Activated naive CD8-positive, alpha-beta T cell (primary cell): Measurements from ENCODE around the gene ARHGEF7.
"Not testable (repeated sequence)": the region's sequence is repeated elsewhere in the genome, so short reads cannot be mapped to it uniquely, and the experiment has no call there.

ENCODE experiments used
- H3K27ac Mint-ChIP-seq: one replicate; pipeline ENCODE4 v1.8.0; 2021; ENCODE audit warnings: mixed read lengths
- H3K27me3 Mint-ChIP-seq: one replicate; pipeline ENCODE4 v1.8.0; 2021; ENCODE audit warnings: mixed read lengths
- H3K36me3 Mint-ChIP-seq: one replicate; pipeline ENCODE4 v1.8.0; 2021; ENCODE audit warnings: mixed read lengths
- H3K4me1 Mint-ChIP-seq: one replicate; pipeline ENCODE4 v1.8.0; 2021; ENCODE audit warnings: low read depth, mixed read lengths
- H3K4me3 Mint-ChIP-seq: one replicate; pipeline ENCODE4 v1.8.0; 2021; ENCODE audit warnings: mild to moderate bottlenecking, mixed read lengths
- H3K9me3 Mint-ChIP-seq: one replicate; pipeline ENCODE4 v1.8.0; 2021; ENCODE audit warnings: low read depth, mixed read lengths

ARHGEF7 gene

GRCh38 chr13:111183087-111183645 is 68.1 kb downstream of the ARHGEF7 start:
- H3K9me3 Mint-ChIP-seq: no peaks in the 10 kb centered on the region
- H3K4me1 Mint-ChIP-seq: peaks cover 98% of the 10 kb centered on the region
- H3K36me3 Mint-ChIP-seq: peaks cover 4% of the 10 kb centered on the region
- no peaks in the 10 kb centered on the region for H3K27me3 Mint-ChIP-seq
- peak overlapping the region; percentile 66 for H3K4me3 Mint-ChIP-seq
- peak overlapping the region; percentile 77 for H3K27ac Mint-ChIP-seq

- no peaks in the 10 kb centered on the region for H3K27me3 Mint-ChIP-seq
- no peak overlapping the region for H3K27ac Mint-ChIP-seq
- peaks cover 4% of the 10 kb centered on the region for H3K36me3 Mint-ChIP-seq
- peaks cover 98% of the 10 kb centered on the region for H3K4me1 Mint-ChIP-seq
- H3K9me3 Mint-ChIP-seq: no peaks in the 10 kb centered on the region
- peak overlapping the region; percentile 56 for H3K4me3 Mint-ChIP-seq
Measured at GRCh38 chr13:111183959-111184358, 68.8 kb downstream of the ARHGEF7 start.

DNA sequence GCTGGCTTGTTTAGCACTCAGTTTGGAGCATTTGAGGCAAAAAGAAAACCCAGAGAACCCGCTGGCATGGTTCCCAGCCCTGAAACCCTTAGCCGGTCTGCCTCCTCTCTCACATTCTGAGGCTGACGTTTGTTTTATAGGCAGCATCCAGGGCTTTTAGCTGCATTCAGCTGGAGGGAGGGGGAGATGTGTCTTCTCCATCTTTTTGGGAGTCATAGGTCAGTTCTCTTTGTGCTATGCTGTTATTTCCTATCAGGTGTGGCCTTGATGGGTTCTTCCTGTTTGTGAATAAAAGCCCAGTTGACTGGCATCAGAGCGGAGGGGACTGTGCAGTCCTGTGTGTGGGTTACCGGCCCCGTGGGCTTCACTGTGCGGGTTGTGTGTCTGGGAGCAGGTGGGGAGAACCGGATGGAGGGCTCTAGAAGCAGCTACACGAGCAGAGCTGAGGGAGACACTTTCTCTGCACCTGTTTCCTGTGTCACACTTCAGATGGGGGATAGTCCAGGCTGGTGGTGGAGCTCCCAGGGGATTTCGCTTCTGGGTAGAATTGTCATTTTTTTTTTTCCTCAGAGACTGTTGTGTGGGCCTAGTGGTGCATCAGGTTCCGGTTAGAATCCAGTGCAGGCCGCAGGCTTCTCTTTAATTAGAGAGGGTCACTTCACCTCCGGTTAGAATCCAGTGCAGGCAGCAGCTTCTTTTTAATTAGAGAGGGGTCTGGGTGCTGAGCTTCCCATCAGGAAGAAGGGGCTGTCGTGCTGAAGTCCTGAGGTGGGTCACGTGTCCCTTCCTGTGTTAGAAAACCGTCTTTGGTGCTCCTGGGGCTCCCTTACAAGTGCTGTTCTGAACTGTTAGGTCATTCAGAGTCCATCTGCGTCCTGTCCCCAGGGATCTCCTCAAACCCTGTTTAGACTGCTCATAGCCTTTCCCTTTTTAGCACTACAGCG is 69.6 kb downstream of the ARHGEF7 start:
- peaks cover 2% of the 10 kb centered on the region for H3K36me3 Mint-ChIP-seq
- peak overlapping the region; percentile 85 for H3K27ac Mint-ChIP-seq
- H3K9me3 Mint-ChIP-seq: no peaks in the 10 kb centered on the region
- H3K4me1 Mint-ChIP-seq: peaks cover 100% of the 10 kb centered on the region
- peak overlapping the region; percentile 81 for H3K4me3 Mint-ChIP-seq
- H3K27me3 Mint-ChIP-seq: no peaks in the 10 kb centered on the region

GRCh38 chr13:111186305-111186935 is 71.3 kb downstream of the ARHGEF7 start:
- H3K36me3 Mint-ChIP-seq: peaks cover 2% of the 10 kb centered on the region
- H3K4me1 Mint-ChIP-seq: peaks cover 100% of the 10 kb centered on the region
- H3K9me3 Mint-ChIP-seq: no peaks in the 10 kb centered on the region
- peak overlapping the region; percentile 23 for H3K4me3 Mint-ChIP-seq
- H3K27me3 Mint-ChIP-seq: no peaks in the 10 kb centered on the region
- H3K27ac Mint-ChIP-seq: no peak overlapping the region

GRCh38 chr13:111187960-111188541 is 72.9 kb downstream of the ARHGEF7 start:
- Mint-ChIP-seq H3K27me3 (no peaks in the 10 kb centered on the region), H3K27ac (no peak overlapping the region), H3K9me3 (no peaks in the 10 kb centered on the region), H3K4me3 (peak overlapping the region; percentile 77), H3K4me1 (peaks cover 96% of the 10 kb centered on the region), H3K36me3 (no peaks in the 10 kb centered on the region)

GRCh38 chr13:111189064-111189505 is 74.0 kb downstream of the ARHGEF7 start:
- not testable (repeated sequence) for H3K27me3 Mint-ChIP-seq, H3K9me3 Mint-ChIP-seq, H3K36me3 Mint-ChIP-seq
- H3K4me1 Mint-ChIP-seq: peaks cover 94% of the 10 kb centered on the region
- H3K4me3 Mint-ChIP-seq: peak overlapping the region; percentile 77
- H3K27ac Mint-ChIP-seq: peak overlapping the region; percentile 82

GRCh38 chr13:111189516-111189915 is 74.4 kb downstream of the ARHGEF7 start:
- not testable (repeated sequence) for H3K9me3 Mint-ChIP-seq, H3K36me3 Mint-ChIP-seq, H3K27me3 Mint-ChIP-seq
- Mint-ChIP-seq H3K4me1 (peaks cover 93% of the 10 kb centered on the region), H3K27ac (peak overlapping the region; percentile 82), H3K4me3 (peak overlapping the region; percentile 77)

- H3K36me3 Mint-ChIP-seq, H3K4me3 Mint-ChIP-seq, H3K27ac Mint-ChIP-seq, H3K27me3 Mint-ChIP-seq, H3K9me3 Mint-ChIP-seq: not testable (repeated sequence)
- peaks cover 74% of the 10 kb centered on the region for H3K4me1 Mint-ChIP-seq
Measured at GRCh38 chr13:111193223-111193622, 78.1 kb downstream of the ARHGEF7 start.

- peaks cover 70% of the 10 kb centered on the region for H3K4me1 Mint-ChIP-seq
- not testable (repeated sequence) for H3K36me3 Mint-ChIP-seq, H3K9me3 Mint-ChIP-seq, H3K4me3 Mint-ChIP-seq, H3K27me3 Mint-ChIP-seq
- peak overlapping the region; percentile 2 for H3K27ac Mint-ChIP-seq
Measured at GRCh38 chr13:111194651-111195050, 79.5 kb downstream of the ARHGEF7 start.

DNA sequence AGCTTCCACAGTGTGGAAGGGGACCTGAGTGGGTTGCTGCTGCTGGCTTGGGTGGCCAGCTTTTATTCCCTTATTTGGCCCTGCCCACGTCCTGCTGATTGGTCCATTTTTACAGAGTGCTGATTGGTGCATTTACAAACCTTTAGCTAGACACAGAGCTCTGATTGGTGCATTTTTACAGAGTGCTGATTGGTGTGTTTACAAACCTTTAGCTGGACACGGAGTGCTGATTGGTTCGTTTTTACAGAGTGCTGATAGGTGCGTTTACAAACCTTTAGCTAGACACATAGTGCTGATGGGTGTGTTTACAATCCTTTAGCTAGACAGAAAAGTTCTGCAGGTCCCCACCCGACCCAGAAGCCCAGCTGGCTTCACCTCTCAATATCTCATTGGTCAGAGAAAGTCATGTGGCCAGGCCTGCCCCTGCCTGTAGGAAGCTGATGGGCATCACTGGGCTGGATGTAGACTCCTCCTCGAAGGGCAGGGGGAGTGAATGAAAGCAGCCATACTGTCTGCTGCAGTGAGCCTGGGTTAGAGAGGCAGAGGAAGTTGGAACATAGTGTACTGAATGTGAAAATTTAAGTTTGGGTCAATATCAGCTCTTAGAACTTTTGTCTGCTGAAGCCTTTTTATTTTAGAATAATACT is 83.7 kb downstream of the ARHGEF7 start:
- not testable (repeated sequence) for H3K27ac Mint-ChIP-seq, H3K36me3 Mint-ChIP-seq
- peaks cover 75% of the 10 kb centered on the region for H3K4me1 Mint-ChIP-seq

DNA sequence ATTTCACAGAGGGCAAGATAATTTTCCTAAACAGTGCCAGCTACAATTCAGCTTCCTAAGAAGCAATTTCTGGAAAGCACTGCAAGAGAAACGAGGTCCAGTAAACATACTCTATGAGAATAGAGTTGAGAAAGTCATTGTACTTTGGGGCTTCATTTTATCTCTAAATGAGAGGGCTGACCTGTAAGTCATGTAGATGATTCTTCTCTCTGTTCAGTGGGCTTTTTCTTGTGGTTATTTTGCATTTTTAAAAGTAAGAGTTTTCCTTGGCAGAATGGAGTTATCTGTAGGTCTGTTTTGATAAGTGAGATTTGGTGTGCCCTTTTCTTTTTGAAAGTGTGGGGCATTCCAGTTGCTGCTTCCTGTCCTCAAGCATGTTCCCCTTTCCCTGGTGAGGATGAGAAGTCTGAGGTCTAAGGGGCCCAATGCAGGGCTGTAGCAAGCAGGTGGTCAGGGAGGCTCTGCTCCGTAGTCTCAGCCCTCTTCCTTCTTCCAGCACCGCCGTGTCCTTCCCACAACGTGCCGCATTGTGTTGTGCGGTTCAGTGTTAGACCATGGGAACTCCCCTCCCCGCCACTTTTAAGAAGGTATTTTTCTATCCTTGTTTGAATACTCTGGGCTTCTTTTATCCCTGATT is 86.3 kb downstream of the ARHGEF7 start:
- Mint-ChIP-seq H3K4me3 (peak overlapping the region; percentile 63), H3K27ac (peak overlapping the region; percentile 51), H3K9me3 (no peaks in the 10 kb centered on the region), H3K36me3 (peaks cover 7% of the 10 kb centered on the region), H3K27me3 (no peaks in the 10 kb centered on the region), H3K4me1 (peaks cover 71% of the 10 kb centered on the region)

More for the DNA sequence above, 83.7 kb downstream of the ARHGEF7 start:
- H3K27me3 Mint-ChIP-seq, H3K4me3 Mint-ChIP-seq, H3K9me3 Mint-ChIP-seq: not testable (repeated sequence)

DNA sequence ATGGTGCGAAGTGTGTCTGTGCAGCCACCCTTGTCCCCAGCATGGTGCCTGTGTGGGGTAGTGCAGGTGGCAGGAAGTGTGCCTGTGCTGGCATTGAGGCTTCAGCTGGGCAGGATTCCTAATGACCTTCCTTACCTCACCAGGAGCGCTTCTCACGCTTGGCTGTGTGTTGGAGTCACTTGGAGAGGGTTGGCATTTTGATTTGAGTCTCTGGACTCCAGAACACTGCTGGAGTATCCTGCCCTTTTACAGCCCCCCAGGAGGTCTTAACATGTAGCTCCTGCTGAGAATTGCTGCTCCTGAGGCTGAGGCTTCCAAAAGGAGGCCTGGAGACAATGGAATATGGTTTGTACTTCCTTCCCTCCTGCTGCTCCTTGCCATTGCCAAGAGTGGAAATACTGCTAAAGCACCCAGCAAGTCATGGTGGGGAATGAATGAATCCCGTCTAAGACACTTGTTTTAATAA is 87.1 kb downstream of the ARHGEF7 start:
- Mint-ChIP-seq H3K27me3 (no peaks in the 10 kb centered on the region), H3K9me3 (no peaks in the 10 kb centered on the region), H3K4me3 (no peak overlapping the region), H3K4me1 (peaks cover 70% of the 10 kb centered on the region), H3K27ac (peak overlapping the region; percentile 56), H3K36me3 (peaks cover 7% of the 10 kb centered on the region)

DNA sequence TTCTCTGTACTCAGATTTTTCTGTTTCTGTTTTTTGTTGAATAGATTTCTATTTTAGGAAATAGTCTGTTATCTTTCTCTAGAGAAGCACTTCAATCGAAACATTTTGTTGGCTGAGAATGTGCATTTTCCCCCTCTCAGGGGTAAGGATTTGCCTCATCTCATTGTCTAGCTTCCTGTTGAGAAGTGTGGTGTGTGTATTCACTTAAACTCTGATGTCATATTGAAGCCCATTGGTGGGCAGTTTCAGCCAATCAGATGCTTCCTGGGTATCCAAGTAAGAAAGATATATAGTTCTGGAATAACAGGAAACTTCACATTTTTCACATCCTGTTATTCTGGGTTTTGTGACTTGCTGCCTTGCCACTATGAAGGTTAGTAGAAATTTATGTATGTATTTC is 87.6 kb downstream of the ARHGEF7 start:
- H3K36me3 Mint-ChIP-seq: peaks cover 7% of the 10 kb centered on the region
- H3K27ac Mint-ChIP-seq: peak overlapping the region; percentile 56
- H3K4me1 Mint-ChIP-seq: peaks cover 69% of the 10 kb centered on the region
- no peaks in the 10 kb centered on the region for H3K27me3 Mint-ChIP-seq
- H3K4me3 Mint-ChIP-seq: peak overlapping the region; percentile 43
- H3K9me3 Mint-ChIP-seq: no peaks in the 10 kb centered on the region

DNA sequence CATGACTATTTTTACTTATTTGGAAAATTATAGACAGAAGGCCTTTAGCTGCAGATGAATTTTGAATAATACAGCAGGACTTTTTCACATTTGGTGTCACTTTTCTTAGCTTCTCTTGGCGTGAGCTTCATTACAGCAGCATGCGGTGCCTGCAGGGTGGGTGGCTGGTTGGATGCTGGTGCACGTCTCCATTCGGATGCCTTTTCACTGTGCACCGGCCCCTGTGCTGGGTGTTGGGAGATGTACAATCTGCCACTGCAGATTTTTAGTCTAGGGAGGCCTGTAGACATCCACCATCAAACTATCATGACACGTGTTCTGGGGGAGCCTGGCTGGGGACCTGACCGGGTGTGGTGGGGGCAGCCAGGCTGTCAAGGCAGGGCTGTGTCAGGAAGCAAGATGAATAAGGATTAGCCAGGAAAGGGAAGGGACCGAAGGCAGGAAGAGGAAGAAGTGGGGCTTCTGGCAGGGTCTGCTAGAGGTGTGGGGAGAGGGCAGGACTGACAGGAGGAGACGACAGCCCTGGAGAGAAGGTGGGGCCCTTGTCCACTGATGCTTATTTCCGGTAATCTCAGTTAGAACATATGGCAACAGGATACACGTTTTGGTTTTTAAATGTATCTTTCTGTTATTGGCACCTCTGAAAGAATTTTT is 88.8 kb downstream of the ARHGEF7 start:
- Mint-ChIP-seq H3K9me3 (no peaks in the 10 kb centered on the region), H3K27ac (peak overlapping the region; percentile 35), H3K4me3 (peak overlapping the region; percentile 8), H3K36me3 (peaks cover 3% of the 10 kb centered on the region), H3K27me3 (no peaks in the 10 kb centered on the region), H3K4me1 (peaks cover 69% of the 10 kb centered on the region)
